Skeletal muscle satellite cell (primary cell): ENCODE data around the gene SEPSECS.

Source experiments
- H3K27me3 ChIP-seq: 2 replicates; pipeline ENCODE4 v1.7.0; 2013; ENCODE audit warnings: low read length; ENCODE audit not compliant: control insufficient read depth, insufficient read depth
- H3K36me3 ChIP-seq: 2 replicates; pipeline ENCODE4 v1.7.0; 2013; ENCODE audit warnings: mild to moderate bottlenecking, control low read depth, low read length; ENCODE audit not compliant: insufficient read depth
- H3K4me1 ChIP-seq: 2 replicates; pipeline ENCODE4 v1.7.0; 2013; ENCODE audit warnings: low read length; ENCODE audit not compliant: control insufficient read depth, insufficient read depth
- H3K4me2 ChIP-seq: 2 replicates; pipeline ENCODE4 v1.7.0; 2013; ENCODE audit warnings: mild to moderate bottlenecking, low read length
- H3K4me3 ChIP-seq: 2 replicates; pipeline ENCODE4 v1.7.0; 2013; ENCODE audit warnings: low read length
- H3K9ac ChIP-seq: 2 replicates; pipeline ENCODE4 v1.7.0; 2013; ENCODE audit warnings: mild to moderate bottlenecking, low read depth, low read length, moderate library complexity
- H3K9me3 ChIP-seq: replicated peaks from 2 replicates; pipeline ENCODE4 v1.7.0; 2013; ENCODE audit warnings: mild to moderate bottlenecking, control low read depth, low read length

SEPSECS gene

DNA sequence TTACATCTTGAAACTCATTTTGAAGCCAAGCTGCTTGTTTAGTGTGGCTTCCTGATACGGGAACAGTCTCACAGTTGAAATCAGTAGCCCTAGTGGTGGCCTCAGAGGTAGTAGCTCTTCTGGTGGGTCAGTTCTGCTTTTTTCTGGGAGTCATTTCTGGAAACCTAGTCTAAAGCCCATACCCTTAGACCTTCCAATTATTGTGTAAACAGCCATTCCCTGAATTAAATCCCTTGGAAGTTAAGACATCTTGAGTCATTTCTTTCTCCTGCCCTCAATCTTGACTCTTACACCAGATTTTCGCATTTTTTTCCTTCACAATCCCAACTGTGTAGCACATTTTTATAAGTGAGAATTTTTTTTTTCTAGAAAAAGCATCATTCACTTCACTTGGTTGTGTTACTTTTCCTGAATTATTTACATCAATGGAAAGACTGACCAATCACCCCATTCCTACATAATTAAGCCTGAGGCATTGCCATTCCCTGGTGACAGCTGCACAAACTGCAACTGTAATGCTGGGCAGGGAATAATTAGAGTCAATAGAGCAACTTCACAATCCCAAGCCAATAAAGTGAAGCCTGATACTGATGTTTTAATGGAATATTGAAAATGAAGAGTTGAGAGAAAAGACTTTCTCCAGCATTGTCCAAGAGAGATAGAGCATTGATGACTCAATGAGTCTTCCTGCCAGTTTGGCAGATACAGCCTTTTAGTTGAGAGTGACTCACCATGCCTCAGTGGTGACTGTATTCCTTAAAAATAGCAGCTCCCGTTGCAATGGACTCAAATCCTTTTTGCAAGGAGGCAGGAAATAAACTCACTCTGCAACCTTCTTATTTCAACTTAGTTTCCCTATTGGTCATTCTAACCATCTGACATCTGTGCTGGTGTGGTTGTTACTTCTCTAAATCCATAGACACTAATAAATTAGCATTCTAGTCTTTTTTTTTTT, 13.0 kb upstream of the SEPSECS start:
- Histone ChIP-seq H3K4me1 (peaks cover 27% of the 10 kb centered on the region), H3K9ac (no peak overlapping the region), H3K9me3 (no peaks in the 10 kb centered on the region), H3K27me3 (no peaks in the 10 kb centered on the region), H3K4me3 (peak overlapping the region; percentile 47), H3K36me3 (no peaks in the 10 kb centered on the region), H3K4me2 (peak overlapping the region; percentile 75)

DNA sequence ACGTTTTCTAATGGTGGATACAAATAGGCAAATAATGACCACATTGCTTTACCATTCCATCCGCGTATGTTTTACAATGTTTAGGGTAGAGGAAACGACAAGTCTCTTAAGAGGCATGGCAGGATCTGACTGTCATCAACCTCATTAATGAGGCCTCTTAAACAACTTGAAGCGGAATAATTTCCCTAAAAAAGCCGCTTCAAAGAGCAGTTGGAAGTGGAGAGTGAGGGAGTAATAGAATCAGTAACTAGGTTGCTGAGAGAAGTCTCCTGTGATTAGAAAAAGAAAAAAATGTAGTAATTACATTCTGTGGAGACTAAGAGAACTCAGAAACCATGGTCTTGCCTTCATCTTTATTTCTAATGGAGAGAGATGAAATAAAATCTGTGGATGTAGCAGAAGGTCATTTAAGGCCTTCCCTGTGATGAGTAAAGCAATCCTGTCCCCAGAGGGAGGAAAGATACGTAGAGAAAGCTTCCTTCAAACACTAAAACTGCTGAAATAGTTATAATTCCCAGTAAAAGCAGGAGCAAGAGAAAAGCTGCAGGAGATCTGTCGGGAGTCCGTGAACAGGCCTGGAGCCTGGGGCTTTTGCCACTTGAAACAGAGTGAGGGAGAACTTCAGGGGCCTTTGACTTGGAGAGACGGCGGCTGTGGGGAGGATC, 11.1 kb upstream of the SEPSECS start:
- no peak overlapping the region for H3K4me3 ChIP-seq
- H3K36me3 ChIP-seq = no peaks in the 10 kb centered on the region
- H3K9me3 ChIP-seq = no peaks in the 10 kb centered on the region
- H3K4me2 ChIP-seq = no peak overlapping the region
- no peak overlapping the region for H3K9ac ChIP-seq
- peaks cover 27% of the 10 kb centered on the region for H3K4me1 ChIP-seq
- H3K27me3 ChIP-seq = no peaks in the 10 kb centered on the region

DNA sequence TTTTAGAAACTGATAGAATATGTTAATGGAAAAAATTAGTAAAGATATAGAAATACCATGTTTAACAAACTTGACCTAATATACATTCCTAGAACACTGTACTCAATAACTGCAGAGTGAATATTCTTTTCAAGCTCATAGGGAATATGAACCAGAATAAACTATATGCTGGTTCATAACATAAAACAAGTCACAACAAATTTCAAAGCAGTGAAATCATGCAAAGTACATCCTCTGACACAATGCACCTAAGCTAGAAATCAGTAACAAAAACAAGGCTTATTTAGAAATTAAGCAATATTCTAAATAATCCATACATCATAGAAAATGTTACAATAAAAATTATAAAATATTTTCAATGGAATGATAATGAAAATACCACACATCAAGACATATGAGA, 9.2 kb upstream of the SEPSECS start:
- Histone ChIP-seq H3K36me3 (no peaks in the 10 kb centered on the region), H3K4me3 (no peak overlapping the region)

DNA sequence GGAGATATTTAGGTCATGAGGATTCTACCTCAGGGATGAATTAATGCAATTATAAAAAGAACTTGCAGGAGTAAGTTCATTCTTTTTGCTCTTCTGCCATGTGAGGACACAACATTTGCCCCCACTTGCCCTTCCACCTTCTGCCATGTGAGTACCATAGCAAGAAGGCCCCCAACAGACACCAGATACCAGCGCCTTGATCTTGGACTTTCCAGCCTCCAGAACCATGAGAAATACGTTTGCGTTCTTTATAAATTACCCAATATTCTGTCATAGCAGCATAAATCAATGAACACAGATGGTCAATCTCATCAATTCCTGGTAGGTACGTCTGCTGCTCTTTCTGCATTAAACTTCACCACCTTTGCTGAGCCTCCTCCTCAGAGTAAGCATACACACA, 5.7 kb upstream of the SEPSECS start:
- Histone ChIP-seq H3K27me3 (no peaks in the 10 kb centered on the region), H3K36me3 (no peaks in the 10 kb centered on the region), H3K4me3 (no peak overlapping the region), H3K9me3 (no peaks in the 10 kb centered on the region), H3K4me2 (no peak overlapping the region), H3K9ac (no peak overlapping the region), H3K4me1 (peaks cover 4% of the 10 kb centered on the region)

More for the DNA sequence above, 9.2 kb upstream of the SEPSECS start:
- Histone ChIP-seq H3K27me3 (no peaks in the 10 kb centered on the region), H3K9ac (no peak overlapping the region), H3K9me3 (no peaks in the 10 kb centered on the region), H3K4me1 (peaks cover 24% of the 10 kb centered on the region), H3K4me2 (no peak overlapping the region)

DNA sequence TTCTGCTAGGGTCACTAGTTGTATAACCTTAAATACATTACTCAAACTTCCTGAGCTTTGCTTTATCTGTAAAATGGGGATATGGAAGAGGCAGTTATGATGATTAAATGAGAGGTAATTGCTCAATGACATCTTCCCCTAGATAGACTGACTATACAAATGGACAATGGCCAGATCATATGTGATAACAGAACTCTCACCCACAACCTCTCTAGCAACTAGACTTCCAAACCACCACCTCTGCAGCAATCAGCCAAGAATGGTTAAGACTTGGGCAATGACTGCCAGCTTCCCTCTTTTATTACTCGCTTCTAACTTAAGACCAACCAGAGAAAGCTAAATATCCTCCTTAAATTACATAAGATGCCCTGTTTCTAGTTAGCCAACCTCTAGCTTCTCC, 2.9 kb upstream of the SEPSECS start:
- H3K9ac ChIP-seq = no peak overlapping the region
- peaks cover 8% of the 10 kb centered on the region for H3K4me1 ChIP-seq

DNA sequence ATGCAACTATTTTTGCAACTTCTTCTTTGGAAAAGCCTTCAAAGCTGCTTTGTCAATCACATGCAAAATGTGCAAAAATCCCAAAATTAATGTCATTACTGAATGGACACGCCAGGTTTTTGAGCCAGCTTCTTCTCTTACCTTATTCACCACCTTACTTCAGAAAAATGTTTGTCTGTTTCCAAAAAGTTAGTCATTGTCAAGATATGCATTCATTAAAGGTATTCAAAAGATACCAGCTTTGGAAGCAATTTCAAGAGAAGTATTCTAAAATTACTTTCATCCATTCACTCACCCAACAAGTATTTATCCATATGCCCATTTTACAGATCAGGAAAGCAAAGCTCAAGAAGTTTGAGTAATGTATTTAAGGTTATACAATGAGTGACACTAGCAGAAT, 2.3 kb upstream of the SEPSECS start:
- no peaks in the 10 kb centered on the region for H3K36me3 ChIP-seq
- H3K9me3 ChIP-seq = no peaks in the 10 kb centered on the region
- no peak overlapping the region for H3K4me3 ChIP-seq
- H3K4me2 ChIP-seq = no peak overlapping the region
- no peak overlapping the region for H3K9ac ChIP-seq
- H3K27me3 ChIP-seq = no peaks in the 10 kb centered on the region
- peaks cover 8% of the 10 kb centered on the region for H3K4me1 ChIP-seq

More for the DNA sequence above, 2.9 kb upstream of the SEPSECS start:
- Histone ChIP-seq H3K27me3 (no peaks in the 10 kb centered on the region), H3K4me3 (no peak overlapping the region), H3K9me3 (no peaks in the 10 kb centered on the region), H3K4me2 (no peak overlapping the region), H3K36me3 (no peaks in the 10 kb centered on the region)

DNA sequence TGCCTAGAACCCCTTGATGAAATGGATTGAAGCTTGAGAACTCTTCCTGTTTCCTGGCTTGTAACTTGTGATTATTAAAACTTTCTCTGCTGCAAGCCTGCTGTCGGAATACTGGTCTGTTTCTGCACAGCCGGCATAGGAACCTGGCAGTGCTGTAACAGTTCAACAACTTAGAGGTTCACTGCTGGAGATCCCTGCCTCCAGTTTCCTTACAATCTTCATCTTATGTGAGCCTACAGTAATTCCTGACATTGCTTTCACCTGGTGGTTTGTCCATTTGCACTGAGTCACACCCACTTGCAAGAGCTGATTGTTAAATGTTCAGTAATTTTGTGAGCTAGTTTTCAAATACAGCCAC, 1.3 kb upstream of the SEPSECS start:
- Histone ChIP-seq H3K27me3 (no peaks in the 10 kb centered on the region), H3K4me2 (peak overlapping the region; percentile 85), H3K36me3 (no peaks in the 10 kb centered on the region), H3K4me1 (peaks cover 8% of the 10 kb centered on the region), H3K9me3 (no peaks in the 10 kb centered on the region), H3K4me3 (peak overlapping the region; percentile 71), H3K9ac (peak overlapping the region; percentile 83)

DNA sequence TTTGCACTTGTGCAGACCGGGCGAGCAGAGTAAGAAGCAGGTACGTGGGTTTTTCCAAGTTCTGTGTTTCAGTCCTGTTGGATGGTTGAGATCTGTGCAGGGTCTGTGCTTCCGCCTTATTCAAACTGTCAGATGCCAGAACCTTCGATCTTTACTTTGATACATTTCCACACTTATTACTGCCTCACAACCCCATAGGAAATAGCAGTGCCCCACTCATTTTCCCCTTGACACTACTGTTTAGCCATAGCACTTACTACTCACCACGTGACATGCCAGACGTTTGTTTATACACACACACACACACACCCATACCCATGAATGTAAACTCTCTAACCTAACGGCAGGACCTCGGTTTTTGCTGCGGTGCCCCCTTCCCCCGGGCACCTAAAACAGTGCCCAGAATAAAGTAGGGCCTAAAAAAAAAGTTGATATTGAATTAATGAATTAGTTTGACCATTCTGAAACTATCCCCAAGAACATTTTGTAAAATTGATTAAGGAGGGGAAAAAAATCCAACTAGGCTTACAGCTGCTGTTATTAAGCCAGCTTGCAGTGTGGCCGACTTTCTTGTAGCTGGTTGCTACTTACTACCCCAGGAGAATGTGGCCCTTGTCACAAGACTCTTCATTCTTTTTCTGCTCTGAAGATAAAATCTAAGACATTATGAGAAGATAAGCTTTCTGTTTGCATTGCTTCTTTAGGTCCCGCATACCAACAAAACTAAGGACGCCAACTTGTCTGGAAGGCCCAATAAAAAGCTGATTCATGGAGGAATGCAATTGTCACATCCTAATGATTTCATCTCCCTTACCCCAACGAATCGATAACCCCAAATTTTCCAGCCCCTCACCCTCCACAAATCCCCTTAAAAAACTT, 704 bp upstream of the SEPSECS start:
- no peaks in the 10 kb centered on the region for H3K36me3 ChIP-seq
- peak overlapping the region; percentile 83 for H3K9ac ChIP-seq
- peak overlapping the region; percentile 71 for H3K4me3 ChIP-seq
- no peaks in the 10 kb centered on the region for H3K27me3 ChIP-seq
- H3K9me3 ChIP-seq = no peaks in the 10 kb centered on the region
- H3K4me2 ChIP-seq = peak overlapping the region; percentile 85
- H3K4me1 ChIP-seq = peaks cover 8% of the 10 kb centered on the region

DNA sequence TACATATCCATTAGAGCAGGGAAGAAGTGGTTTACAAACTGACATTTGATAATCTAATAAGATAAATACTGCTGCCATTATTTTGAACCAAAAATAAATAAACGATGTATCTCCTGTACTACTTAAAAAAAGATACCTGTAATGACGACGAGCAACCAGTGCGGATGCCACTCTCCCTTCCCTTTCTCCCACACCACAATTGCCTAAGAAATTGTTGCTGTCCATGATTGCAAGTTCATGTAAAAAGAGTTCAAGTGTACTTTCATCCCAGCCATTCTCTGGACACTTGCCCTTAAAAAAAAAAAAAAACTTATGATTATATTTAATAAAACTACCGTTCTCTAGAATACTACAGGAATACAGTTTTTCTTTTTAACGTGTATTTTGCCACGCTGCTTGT, 1.4 kb downstream of the SEPSECS start:
- Histone ChIP-seq H3K9ac (no peak overlapping the region), H3K4me1 (peaks cover 8% of the 10 kb centered on the region), H3K4me3 (peak overlapping the region; percentile 71), H3K36me3 (no peaks in the 10 kb centered on the region), H3K27me3 (no peaks in the 10 kb centered on the region), H3K9me3 (no peaks in the 10 kb centered on the region), H3K4me2 (peak overlapping the region; percentile 85)

DNA sequence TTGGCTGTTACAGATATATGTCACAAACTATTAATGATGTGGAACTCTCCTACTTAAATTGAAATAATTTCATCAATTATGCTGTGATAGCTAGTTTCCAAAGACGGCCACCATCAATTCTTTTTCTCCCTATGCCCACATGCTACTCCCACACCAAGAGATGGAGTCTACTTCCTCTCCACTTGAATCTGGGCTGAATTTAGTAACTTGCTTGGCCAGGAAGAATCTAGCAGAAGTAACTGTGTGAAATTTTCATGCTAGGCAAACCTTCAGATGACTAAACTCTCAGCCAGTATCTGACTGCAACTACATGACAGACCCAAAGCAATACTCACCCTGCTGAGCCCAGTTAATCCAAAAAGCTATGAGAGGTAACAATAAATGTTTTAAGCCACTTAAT, 3.2 kb downstream of the SEPSECS start:
- Histone ChIP-seq H3K9ac (no peak overlapping the region), H3K9me3 (no peaks in the 10 kb centered on the region), H3K4me3 (no peak overlapping the region), H3K36me3 (no peaks in the 10 kb centered on the region), H3K4me2 (no peak overlapping the region), H3K4me1 (peaks cover 8% of the 10 kb centered on the region), H3K27me3 (no peaks in the 10 kb centered on the region)

DNA sequence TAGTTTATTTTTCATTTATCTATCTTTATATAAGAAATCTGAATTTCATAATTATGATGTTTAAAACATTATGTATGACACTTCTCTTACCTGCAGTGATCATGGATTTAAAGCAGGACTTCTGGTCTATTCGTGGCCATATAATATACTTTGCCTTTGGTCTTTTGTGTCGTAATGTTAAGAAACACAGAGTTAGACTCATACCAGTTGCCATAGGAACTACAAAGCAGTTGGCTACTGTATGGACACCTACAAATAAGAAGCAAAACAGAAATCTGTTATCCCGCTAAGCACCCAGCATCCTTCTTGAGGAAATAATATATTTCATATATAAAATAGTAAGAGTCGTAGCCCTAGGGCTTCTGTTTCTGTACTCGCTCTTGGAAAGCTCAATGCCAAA, 4.3 kb downstream of the SEPSECS start:
- Histone ChIP-seq H3K9me3 (no peaks in the 10 kb centered on the region), H3K36me3 (no peaks in the 10 kb centered on the region), H3K4me3 (no peak overlapping the region), H3K9ac (no peak overlapping the region), H3K27me3 (no peaks in the 10 kb centered on the region), H3K4me2 (no peak overlapping the region), H3K4me1 (peaks cover 4% of the 10 kb centered on the region)
